Keratinocyte (primary cell): ENCODE data around the gene ACP7.

ENCODE experiments used
- EZH2 ChIP-seq: IDR thresholded peaks from one replicate; pipeline ENCODE4 v1.6.1; 2012; ENCODE audit warnings: inconsistent platforms, mild to moderate bottlenecking, low read length, moderate library complexity
- TF ChIP-seq, protein P1 (sequence below), 3 experiments: IDR thresholded peaks in 1 of 3; conservative IDR thresholded peaks in 1 of 3; optimal IDR thresholded peaks in 1 of 3; 2 replicates in 2 of 3; 3 replicates in 1 of 3; pipeline versions ENCODE3 to v1.5.1; 2011; ENCODE audit warnings: low read length in 3 of 3, mild to moderate bottlenecking in 3 of 3, moderate library complexity in 2 of 3, control low read depth in 1 of 3, inconsistent platforms in 1 of 3; ENCODE audit not compliant: insufficient read depth in 2 of 3; ENCODE audit errors: extremely low read depth in 1 of 3

- TF ChIP-seq, protein P1, sequence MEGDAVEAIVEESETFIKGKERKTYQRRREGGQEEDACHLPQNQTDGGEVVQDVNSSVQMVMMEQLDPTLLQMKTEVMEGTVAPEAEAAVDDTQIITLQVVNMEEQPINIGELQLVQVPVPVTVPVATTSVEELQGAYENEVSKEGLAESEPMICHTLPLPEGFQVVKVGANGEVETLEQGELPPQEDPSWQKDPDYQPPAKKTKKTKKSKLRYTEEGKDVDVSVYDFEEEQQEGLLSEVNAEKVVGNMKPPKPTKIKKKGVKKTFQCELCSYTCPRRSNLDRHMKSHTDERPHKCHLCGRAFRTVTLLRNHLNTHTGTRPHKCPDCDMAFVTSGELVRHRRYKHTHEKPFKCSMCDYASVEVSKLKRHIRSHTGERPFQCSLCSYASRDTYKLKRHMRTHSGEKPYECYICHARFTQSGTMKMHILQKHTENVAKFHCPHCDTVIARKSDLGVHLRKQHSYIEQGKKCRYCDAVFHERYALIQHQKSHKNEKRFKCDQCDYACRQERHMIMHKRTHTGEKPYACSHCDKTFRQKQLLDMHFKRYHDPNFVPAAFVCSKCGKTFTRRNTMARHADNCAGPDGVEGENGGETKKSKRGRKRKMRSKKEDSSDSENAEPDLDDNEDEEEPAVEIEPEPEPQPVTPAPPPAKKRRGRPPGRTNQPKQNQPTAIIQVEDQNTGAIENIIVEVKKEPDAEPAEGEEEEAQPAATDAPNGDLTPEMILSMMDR (optimal IDR thresholded peaks at IDR 0.05 in 1 of 3, IDR thresholded peaks at IDR 0.05 in 1 of 3, conservative IDR thresholded peaks at IDR 0.05 in 1 of 3; ENCODE audit: extremely low read depth in 1 of 3, insufficient read depth in 2 of 3, low read length in 3 of 3), result no peak
- no peak for TF ChIP-seq EZH2
Observed at GRCh38 chr19:39099341-39099740, 15.2 kb downstream of the ACP7 start.
